GM19438 (cell line): ENCODE results near the gene EIF2A.

Experiments
- ATAC-seq: cut with Tn5 transposase; IDR thresholded peaks from one replicate; pipeline ENCODE4 v1.9.1; 2021; ENCODE audit warnings: low read depth; ENCODE audit not compliant: unreplicated experiment

EIF2A gene

GRCh38 chr3:150627557-150627956, 81.0 kb downstream of the EIF2A start:
- ATAC-seq: no peak

DNA sequence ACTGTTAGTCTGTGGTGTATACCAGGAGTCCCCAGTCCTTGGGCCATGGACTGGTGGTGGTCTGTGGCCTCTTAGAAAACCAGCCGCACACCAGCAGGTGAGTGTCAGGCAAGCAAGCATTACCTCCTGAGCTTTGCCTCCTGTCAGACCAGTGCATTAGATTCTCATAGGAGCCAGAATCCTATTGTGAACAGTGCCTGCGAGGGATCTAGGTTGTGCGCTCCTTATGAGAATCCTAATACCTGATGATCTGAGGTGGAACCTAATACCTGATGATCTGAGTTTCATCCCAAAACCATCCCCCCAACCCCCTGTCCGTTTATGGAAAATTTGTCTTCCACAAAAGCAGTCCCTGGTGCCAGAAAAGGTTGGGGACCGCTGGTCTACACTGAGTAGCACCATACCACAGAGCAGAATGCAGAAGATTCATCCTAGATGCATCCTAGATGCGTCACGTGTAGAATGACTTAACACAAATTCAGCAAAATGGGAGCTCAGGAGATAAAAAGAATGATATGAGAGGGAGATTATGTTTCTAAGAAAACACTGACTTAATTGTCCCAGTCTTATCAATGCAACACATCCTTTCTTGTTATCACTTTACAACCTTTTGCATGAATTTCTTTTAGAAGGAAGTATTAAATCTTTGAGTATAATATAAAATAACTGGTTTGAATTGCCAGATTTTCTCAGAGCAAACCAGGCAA, 85.1 kb downstream of the EIF2A start:
- no peak for ATAC-seq

GRCh38 chr3:150635076-150635475, 88.5 kb downstream of the EIF2A start:
- no peak for ATAC-seq

DNA sequence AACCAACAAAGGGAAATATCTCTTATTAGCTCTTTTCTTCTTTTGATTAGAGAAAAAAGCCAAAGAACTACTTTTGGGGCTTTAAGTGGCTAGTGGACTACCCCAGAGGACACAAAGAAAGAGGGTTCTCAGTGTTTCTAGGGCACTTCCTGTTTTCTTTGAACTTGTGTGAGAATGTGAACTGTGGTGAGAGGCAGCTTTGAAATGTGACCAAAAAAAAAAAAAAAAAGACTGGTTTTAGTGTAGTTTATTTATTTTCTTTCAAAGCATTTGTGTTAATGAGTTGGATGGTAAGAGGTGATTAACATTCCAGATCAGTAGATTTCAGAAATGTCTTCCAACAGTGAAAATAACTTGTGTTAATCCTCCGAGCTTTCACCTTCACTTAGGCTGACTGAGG, 88.9 kb downstream of the EIF2A start:
- ATAC-seq: peak; percentile 66
